ENCODE data around the gene EDA. TPM values are rescaled to one million over a fixed set of nuclear protein-coding genes. Genes with fewer than 3 reads are reported as not detected.

Gene EDA
- total RNA-seq, 1 donor from 2014 or later: 6.8 TPM

DNA sequence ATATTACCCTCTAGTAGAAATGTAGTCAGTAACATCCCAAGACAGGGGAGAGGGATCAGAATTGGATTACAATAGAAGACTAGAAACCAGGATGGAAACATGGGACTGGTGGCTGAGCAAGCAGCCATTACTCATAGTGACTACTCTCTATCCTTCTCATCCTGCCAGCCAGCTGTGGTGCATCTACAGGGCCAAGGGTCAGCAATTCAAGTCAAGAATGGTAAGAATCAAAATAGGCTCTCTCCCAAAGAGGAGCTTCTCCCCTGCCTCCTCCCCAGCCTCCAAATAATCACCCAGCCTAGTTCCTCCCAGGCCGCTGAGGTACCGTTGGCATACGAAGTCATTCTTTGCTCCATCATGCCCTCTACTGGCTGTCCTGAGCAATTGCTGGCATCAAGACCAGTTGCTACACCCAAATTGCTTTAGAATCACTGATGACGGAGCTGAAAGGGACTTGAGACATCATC is 414.4 kb downstream of the EDA start:
- H3K4me1 Mint-ChIP-seq: no peaks in the 10 kb centered on the region
- H3K9me3 Mint-ChIP-seq: peaks cover 2% of the 10 kb centered on the region

DNA sequence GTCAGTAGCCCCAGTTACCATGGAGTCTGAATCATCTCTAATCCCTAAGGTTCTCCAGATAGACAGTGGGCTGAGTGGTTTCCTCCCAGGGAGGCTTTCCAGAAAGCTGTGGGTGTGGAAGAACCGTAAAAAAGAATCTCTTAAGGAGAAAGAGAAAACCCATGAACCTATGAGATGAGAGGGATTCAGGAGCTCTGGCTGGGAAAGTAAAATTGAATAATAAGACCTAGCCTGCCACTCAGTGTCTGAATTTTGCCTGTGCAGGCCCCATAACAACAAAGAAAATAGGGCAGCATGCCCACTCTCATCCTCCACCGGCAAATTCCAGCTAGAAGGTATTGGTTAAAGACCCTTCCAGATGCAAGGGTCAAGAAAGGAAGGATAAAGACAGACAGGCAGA is 416.9 kb downstream of the EDA start:
- H3K4me1 Mint-ChIP-seq: no peaks in the 10 kb centered on the region
- no peaks in the 10 kb centered on the region for H3K9me3 Mint-ChIP-seq
- no peak overlapping the region for H2AFZ ChIP-seq (replicated peaks)

More for the DNA sequence above, 414.4 kb downstream of the EDA start:
- Histone ChIP-seq H3K27ac (no peak overlapping the region), H3K9me3 (ENCODE audit: low read depth) (no peaks in the 10 kb centered on the region), H3K4me1 (no peaks in the 10 kb centered on the region), H4K20me1 (ENCODE audit: low read depth) (no peaks in the 10 kb centered on the region), H3K4me2 (no peak overlapping the region), H3K4me3 (no peak overlapping the region), H3K9ac (no peak overlapping the region), H3K36me3 (no peaks in the 10 kb centered on the region), H3F3A (ENCODE audit: low read depth) (no peaks in the 10 kb centered on the region), H3K27me3 (no peaks in the 10 kb centered on the region), H3K79me2 (ENCODE audit: low read depth) (no peaks in the 10 kb centered on the region), H2AFZ (replicated peaks) (no peak overlapping the region)
- no peak for TF ChIP-seq EZH2 (IDR thresholded peaks at IDR 0.05)
- TF ChIP-seq, protein P1, sequence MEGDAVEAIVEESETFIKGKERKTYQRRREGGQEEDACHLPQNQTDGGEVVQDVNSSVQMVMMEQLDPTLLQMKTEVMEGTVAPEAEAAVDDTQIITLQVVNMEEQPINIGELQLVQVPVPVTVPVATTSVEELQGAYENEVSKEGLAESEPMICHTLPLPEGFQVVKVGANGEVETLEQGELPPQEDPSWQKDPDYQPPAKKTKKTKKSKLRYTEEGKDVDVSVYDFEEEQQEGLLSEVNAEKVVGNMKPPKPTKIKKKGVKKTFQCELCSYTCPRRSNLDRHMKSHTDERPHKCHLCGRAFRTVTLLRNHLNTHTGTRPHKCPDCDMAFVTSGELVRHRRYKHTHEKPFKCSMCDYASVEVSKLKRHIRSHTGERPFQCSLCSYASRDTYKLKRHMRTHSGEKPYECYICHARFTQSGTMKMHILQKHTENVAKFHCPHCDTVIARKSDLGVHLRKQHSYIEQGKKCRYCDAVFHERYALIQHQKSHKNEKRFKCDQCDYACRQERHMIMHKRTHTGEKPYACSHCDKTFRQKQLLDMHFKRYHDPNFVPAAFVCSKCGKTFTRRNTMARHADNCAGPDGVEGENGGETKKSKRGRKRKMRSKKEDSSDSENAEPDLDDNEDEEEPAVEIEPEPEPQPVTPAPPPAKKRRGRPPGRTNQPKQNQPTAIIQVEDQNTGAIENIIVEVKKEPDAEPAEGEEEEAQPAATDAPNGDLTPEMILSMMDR (IDR thresholded peaks at IDR 0.05): peak; percentile 74
- Mint-ChIP-seq H3K27me3 (ENCODE audit: insufficient read depth, low read depth) (peaks cover 11% of the 10 kb centered on the region), H3K27ac (no peak overlapping the region), H3K36me3 (no peaks in the 10 kb centered on the region), H3K4me3 (no peak overlapping the region)
- DNase-seq (ENCODE audit: low spot score): peak; percentile 71

DNA sequence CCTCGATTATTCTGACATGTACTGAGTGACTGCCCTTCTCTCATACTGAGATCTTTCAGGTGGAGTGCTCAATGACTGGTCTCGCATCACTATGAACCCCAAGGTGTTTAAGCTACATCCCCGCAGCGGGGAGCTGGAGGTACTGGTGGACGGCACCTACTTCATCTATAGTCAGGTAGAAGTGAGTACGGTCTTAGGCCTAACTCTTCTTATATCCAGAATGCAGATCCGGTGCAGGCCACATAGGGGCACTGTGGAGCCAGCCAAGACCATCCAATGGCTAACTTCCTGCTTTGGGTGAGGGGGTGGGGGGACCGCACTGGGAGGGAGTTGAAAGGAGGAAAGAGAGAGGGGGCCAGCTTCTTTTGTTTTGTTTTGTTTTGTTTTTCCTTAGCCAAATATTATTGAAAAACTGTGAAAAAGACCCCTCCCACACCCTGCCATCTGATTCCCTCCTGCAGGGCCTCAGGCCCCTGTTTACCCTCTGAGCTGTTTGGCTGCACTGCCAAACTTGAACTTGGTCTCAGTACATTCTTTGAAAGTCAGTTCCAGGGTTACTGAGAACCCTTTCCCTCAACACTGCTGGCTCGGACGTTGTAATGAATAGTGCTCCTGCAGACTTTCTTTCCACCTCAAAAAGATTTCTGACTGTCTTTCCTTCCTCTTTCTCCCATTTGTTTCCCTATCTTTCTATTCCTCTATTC is 417.6 kb downstream of the EDA start:
- no peak overlapping the region for H3K9ac ChIP-seq
- Mint-ChIP-seq H3K27ac (peak overlapping the region; percentile 61), H3K36me3 (no peaks in the 10 kb centered on the region), H3K27me3 (ENCODE audit: insufficient read depth, low read depth) (peaks cover 9% of the 10 kb centered on the region), H3K9me3 (no peaks in the 10 kb centered on the region), H3K4me3 (no peak overlapping the region), H3K4me1 (no peaks in the 10 kb centered on the region)
- no peak overlapping the region for H3K4me3 ChIP-seq
- H3K27me3 ChIP-seq: no peaks in the 10 kb centered on the region
- H3K36me3 ChIP-seq: no peaks in the 10 kb centered on the region
- no peak overlapping the region for H3K27ac ChIP-seq
- no peaks in the 10 kb centered on the region for H3K4me1 ChIP-seq
- H3K79me2 ChIP-seq (ENCODE audit: low read depth): no peaks in the 10 kb centered on the region
- no peaks in the 10 kb centered on the region for H4K20me1 ChIP-seq (ENCODE audit: low read depth)
- no peaks in the 10 kb centered on the region for H3K9me3 ChIP-seq (ENCODE audit: low read depth)
- no peaks in the 10 kb centered on the region for H3F3A ChIP-seq (ENCODE audit: low read depth)
- H3K4me2 ChIP-seq: no peak overlapping the region
- H2AFZ ChIP-seq (replicated peaks): no peak overlapping the region
- TF ChIP-seq, protein P1 (IDR thresholded peaks at IDR 0.05): peak; percentile 66
- TF ChIP-seq EZH2 (IDR thresholded peaks at IDR 0.05) (no peak), EZH2phosphoT487 (IDR thresholded peaks at IDR 0.05) (no peak)
- DNase-seq (ENCODE audit: low spot score): peak; percentile 57

More for the DNA sequence above, 416.9 kb downstream of the EDA start:
- Histone ChIP-seq H3K4me2 (no peak overlapping the region), H3K4me1 (no peaks in the 10 kb centered on the region), H3K27me3 (no peaks in the 10 kb centered on the region), H3K9me3 (ENCODE audit: low read depth) (no peaks in the 10 kb centered on the region), H4K20me1 (ENCODE audit: low read depth) (no peaks in the 10 kb centered on the region), H3F3A (ENCODE audit: low read depth) (no peaks in the 10 kb centered on the region), H3K4me3 (no peak overlapping the region), H3K27ac (no peak overlapping the region), H3K79me2 (ENCODE audit: low read depth) (no peaks in the 10 kb centered on the region), H3K9ac (no peak overlapping the region), H3K36me3 (no peaks in the 10 kb centered on the region)
- no peaks in the 10 kb centered on the region for H3K36me3 Mint-ChIP-seq
- TF ChIP-seq EZH2phosphoT487 (IDR thresholded peaks at IDR 0.05) (no peak), EZH2 (IDR thresholded peaks at IDR 0.05) (no peak)
- TF ChIP-seq, protein P1 (IDR thresholded peaks at IDR 0.05): no peak
- H3K27ac Mint-ChIP-seq: no peak overlapping the region
- no peak overlapping the region for H3K4me3 Mint-ChIP-seq
- no peak for DNase-seq (ENCODE audit: low spot score)
- peaks cover 9% of the 10 kb centered on the region for H3K27me3 Mint-ChIP-seq (ENCODE audit: insufficient read depth, low read depth)
